ENCODE measurements around the gene AMBP. TPM values are rescaled to one million over a fixed set of nuclear protein-coding genes. Genes with fewer than 3 reads are reported as not detected.

The AMBP gene
- polyA plus RNA-seq, 1 of the 3 experiments (the other 2 are of a cell fraction), result 0.16 TPM

GRCh38 chr9:114059047-114059803 lies 18.9 kb downstream of the AMBP start:
- Histone ChIP-seq H2AFZ (ENCODE audit: low read depth) (no peak overlapping the region), H3K27ac (ENCODE audit: low read depth in 2 of 2, low read length in 1 of 2) (no peak overlapping the region), H3K79me2 (ENCODE audit: insufficient read depth) (no peaks in the 10 kb centered on the region), H3K4me1 (ENCODE audit: control insufficient read depth in 1 of 2, insufficient read depth in 2 of 2, low read depth in 1 of 2, low read length in 1 of 2) (no peaks in the 10 kb centered on the region; a peak in 1 of 4 replicates), H4K20me1 (ENCODE audit: insufficient read depth) (no peaks in the 10 kb centered on the region), H3F3A (replicated peaks; ENCODE audit: insufficient read depth) (no peaks in the 10 kb centered on the region), H3K9me2 (no peaks in the 10 kb centered on the region), H3K9ac (no peak overlapping the region), H3K27me3 (ENCODE audit: insufficient read depth) (no peaks in the 10 kb centered on the region), H3K36me3 (replicated peaks in 1 of 2; ENCODE audit: control insufficient read depth in 1 of 2, insufficient read depth in 2 of 2, low read length in 1 of 2) (no peaks in the 10 kb centered on the region), H3K4me3 (ENCODE audit: low read depth in 2 of 2, low read length in 1 of 2) (no peak overlapping the region), H3K9me3 (no peaks in the 10 kb centered on the region), H3K4me2 (no peak overlapping the region)
- WGBS (ENCODE audit: low lambda C conversion rate), result 100% methylated on average over 3 of the region's 8 CpGs
- POLR2A ChIA-PET, result no interaction called here
- no peak for DNase-seq
- TF ChIP-seq ZBTB33 (IDR thresholded peaks at IDR 0.05; ENCODE audit: borderline replicate concordance, low read depth), result no peak
- TF ChIP-seq RCOR1 (IDR thresholded peaks at IDR 0.05; ENCODE audit: low read length), result no peak
- TF ChIP-seq MXI1 (IDR thresholded peaks at IDR 0.05; ENCODE audit: low read depth, low read length), result no peak
- TF ChIP-seq TAF1 (IDR thresholded peaks at IDR 0.05; ENCODE audit: borderline replicate concordance, low read depth, low read length), result no peak
- no peak for TF ChIP-seq POLR2AphosphoS5 (IDR thresholded peaks at IDR 0.05; ENCODE audit: low read depth, low read length)
- CTCF ChIA-PET, result interaction anchor here (1.5 to 2.6 kb wide), 3 partner anchors 24 to 322 kb away, joined by 4 to 14 read pairs (median 7); no protein-coding TSS in a partner anchor

- ChIA-PET CTCF (interaction anchor here (1.1 to 2.6 kb wide), 5 partner anchors 24 to 321 kb away, joined by 3 to 14 read pairs (median 4); no protein-coding TSS in a partner anchor), POLR2A (no interaction called here)
- H3K4me1 ChIP-seq (ENCODE audit: control insufficient read depth in 1 of 2, insufficient read depth in 2 of 2, low read depth in 1 of 2, low read length in 1 of 2), result no peaks in the 10 kb centered on the region; a peak in 1 of 4 replicates
- H3K9me3 ChIP-seq, result no peaks in the 10 kb centered on the region
- no peaks in the 10 kb centered on the region for H3K9me2 ChIP-seq
- H3K9ac ChIP-seq, result no peak overlapping the region
- TF ChIP-seq IRF3 (IDR thresholded peaks at IDR 0.05; ENCODE audit: low read depth, low read length) (no peak), MAX (IDR thresholded peaks at IDR 0.05; ENCODE audit: low read depth) (no peak), EZH2phosphoT487 (IDR thresholded peaks at IDR 0.05; ENCODE audit: borderline replicate concordance, low read depth) (no peak), USF2 (IDR thresholded peaks at IDR 0.05; ENCODE audit: borderline replicate concordance, low read depth, low read length) (no peak), FOSL2 (IDR thresholded peaks at IDR 0.05; ENCODE audit: borderline replicate concordance, low read depth) (no peak), RAD21 (IDR thresholded peaks at IDR 0.05; ENCODE audit: low read length) (no peak), CHD2 (IDR thresholded peaks at IDR 0.05; ENCODE audit: low read length, partially characterized antibody) (no peak), FOXM1 (IDR thresholded peaks at IDR 0.05; ENCODE audit: low read depth) (no peak), FOXJ3 (CRISPR knock-in tag; IDR thresholded peaks at IDR 0.05) (no peak)
- no peak overlapping the region for H3K27ac ChIP-seq (ENCODE audit: low read depth in 2 of 2, low read length in 1 of 2)
- H4K20me1 ChIP-seq (ENCODE audit: insufficient read depth), result no peaks in the 10 kb centered on the region
- H2AFZ ChIP-seq (ENCODE audit: low read depth), result no peak overlapping the region
- no peak overlapping the region for H3K4me3 ChIP-seq (ENCODE audit: low read depth in 2 of 2, low read length in 1 of 2)
- no peaks in the 10 kb centered on the region for H3F3A ChIP-seq (replicated peaks; ENCODE audit: insufficient read depth)
- WGBS (ENCODE audit: low lambda C conversion rate), result 85% methylated on average over 3 of the region's 4 CpGs
- no peaks in the 10 kb centered on the region for H3K27me3 ChIP-seq (ENCODE audit: insufficient read depth)
- DNase-seq, result no peak
- H3K79me2 ChIP-seq (ENCODE audit: insufficient read depth), result no peaks in the 10 kb centered on the region
- H3K4me2 ChIP-seq, result no peak overlapping the region
- no peaks in the 10 kb centered on the region for H3K36me3 ChIP-seq (replicated peaks in 1 of 2; ENCODE audit: control insufficient read depth in 1 of 2, insufficient read depth in 2 of 2, low read length in 1 of 2)
These were observed 19.4 kb downstream of the AMBP start for GRCh38 chr9:114058688-114059046.
